HepG2 (cell line): ENCODE measurements around the gene SEC11A. TPM values are rescaled to one million over a fixed set of nuclear protein-coding genes. Genes with fewer than 3 reads are reported as not detected.

Experiments used
- GFI1 ChIP-seq: sonication (generic); formaldehyde crosslinking; IDR thresholded peaks from 2 replicates; pipeline ENCODE4 v1.5.0; 2020; ENCODE audit warnings: missing genetic modification reagents, mild to moderate bottlenecking, borderline replicate concordance
- HOXA3 ChIP-seq: sonication (generic); formaldehyde crosslinking; IDR thresholded peaks from 2 replicates; pipeline ENCODE4 v1.5.0; 2020; ENCODE audit warnings: missing genetic modification reagents
- HOXA5 ChIP-seq: sonication (generic); formaldehyde crosslinking; IDR thresholded peaks from 2 replicates; pipeline ENCODE4 v1.4.0; 2020; ENCODE audit warnings: missing genetic modification reagents
- MIER2 ChIP-seq: IDR thresholded peaks from 2 replicates; pipeline ENCODE4 v1.6.1; 2016; ENCODE audit warnings: missing biosample characterization, missing genetic modification reagents
- MLLT10 ChIP-seq: sonication (generic); formaldehyde crosslinking; IDR thresholded peaks from 2 replicates; pipeline ENCODE4 v1.4.0; 2020; ENCODE audit warnings: missing genetic modification reagents
- SUZ12 ChIP-seq: fragments of 150-350 bp; IDR thresholded peaks from 2 replicates; pipeline ENCODE4 v1.6.1; 2014; ENCODE audit warnings: low read depth, low read length
- TGIF2 ChIP-seq: IDR thresholded peaks from 2 replicates; pipeline ENCODE4 v1.6.1; 2016; ENCODE audit warnings: control low read depth, missing compliant biosample characterization
- TSC22D2 ChIP-seq: sonication (generic); formaldehyde crosslinking; IDR thresholded peaks from 2 replicates; pipeline ENCODE4 v1.5.1; 2020; ENCODE audit warnings: missing genetic modification reagents, mild to moderate bottlenecking, borderline replicate concordance
- ZFP62 ChIP-seq: sonication (generic); formaldehyde crosslinking; IDR thresholded peaks from 2 replicates; pipeline ENCODE4 v1.4.0; 2020; ENCODE audit warnings: missing genetic modification reagents
- ZNF251 ChIP-seq: sonication (generic); formaldehyde crosslinking; IDR thresholded peaks from 2 replicates; pipeline ENCODE4 v1.9.0; 2021; ENCODE audit warnings: mild to moderate bottlenecking, missing genetic modification reagents
- ZNF253 ChIP-seq: sonication (generic); formaldehyde crosslinking; IDR thresholded peaks from 2 replicates; pipeline ENCODE4 v1.8.0; 2022; ENCODE audit warnings: mild to moderate bottlenecking, missing genetic modification reagents, borderline replicate concordance
- ZNF263 ChIP-seq: sonication (generic); formaldehyde crosslinking; IDR thresholded peaks from 2 replicates; pipeline ENCODE4 v1.4.0; 2020; ENCODE audit warnings: missing genetic modification reagents
- ZNF563 ChIP-seq: sonication (generic); formaldehyde crosslinking; IDR thresholded peaks from 2 replicates; pipeline ENCODE4 v1.8.0; 2022; ENCODE audit warnings: mild to moderate bottlenecking, moderate library complexity, missing genetic modification reagents
- ZNF572 ChIP-seq: sonication (generic); formaldehyde crosslinking; IDR thresholded peaks from 2 replicates; pipeline ENCODE4 v1.5.1; 2020; ENCODE audit warnings: mild to moderate bottlenecking, missing genetic modification reagents
- ZNF605 ChIP-seq: sonication (generic); formaldehyde crosslinking; IDR thresholded peaks from 2 replicates; pipeline ENCODE4 v1.8.0; 2022; ENCODE audit warnings: mild to moderate bottlenecking, missing genetic modification reagents
- ZNF75D ChIP-seq: sonication (generic); formaldehyde crosslinking; IDR thresholded peaks from 2 replicates; pipeline ENCODE4 v1.8.1; 2023; ENCODE audit warnings: missing genetic modification reagents, mild to moderate bottlenecking, borderline replicate concordance
- ZNF782 ChIP-seq: sonication (generic); formaldehyde crosslinking; IDR thresholded peaks from 2 replicates; pipeline ENCODE4 v1.4.0; 2020; ENCODE audit warnings: missing genetic modification reagents, mild to moderate bottlenecking, borderline replicate concordance
- ZNF790 ChIP-seq: sonication (generic); formaldehyde crosslinking; IDR thresholded peaks from 2 replicates; pipeline ENCODE4 v1.8.0; 2022; ENCODE audit warnings: missing genetic modification reagents, mild to moderate bottlenecking, borderline replicate concordance
- ZSCAN31 ChIP-seq: sonication (generic); formaldehyde crosslinking; IDR thresholded peaks from 2 replicates; pipeline ENCODE4 v1.5.0; 2020; ENCODE audit warnings: low read depth, mild to moderate bottlenecking, missing genetic modification reagents
- ZSCAN9 ChIP-seq: IDR thresholded peaks from 2 replicates; pipeline ENCODE4 v1.6.1; 2016; ENCODE audit warnings: borderline replicate concordance
- polyA plus RNA-seq, 8 experiments: library from polyadenylated mRNA; depleted of rRNA in 3 of 8; stranded (reverse) in 7 of 8; unstranded in 1 of 8; fragments of >200 nt; fragmentation: Illumina TruSeq in 4 of 8; extraction: Trizol in 4 of 8; gene quantifications; 2 replicates each; pipeline versions ENCODE4 v1.2.1 to v1.2.3, GENCODE V29; 2011 to 2016; ENCODE audit warnings: low read depth in 4 of 8, missing spikeins in 1 of 8, mixed read lengths in 1 of 8; ENCODE audit not compliant: insufficient read depth in 1 of 8
- total RNA-seq, 5 experiments: library from RNA; depleted of rRNA; stranded (reverse); fragments of >200 nt; fragmentation: Illumina TruSeq; extraction: Trizol; gene quantifications; 2 replicates each; pipeline ENCODE4 v1.2.3, GENCODE V29; 2016; ENCODE audit warnings: low read depth in 1 of 5
- TF ChIP-seq, protein P1 (sequence below): sonication (generic); formaldehyde crosslinking; IDR thresholded peaks from 2 replicates; pipeline ENCODE4 v1.5.0; 2020; ENCODE audit warnings: missing genetic modification reagents
- TF ChIP-seq, protein P2 (sequence below): sonication (generic); formaldehyde crosslinking; IDR thresholded peaks from 2 replicates; pipeline ENCODE4 v1.4.0; 2020; ENCODE audit warnings: missing genetic modification reagents
- TF ChIP-seq, protein P3 (sequence below): sonication (generic); formaldehyde crosslinking; IDR thresholded peaks from 2 replicates; pipeline ENCODE4 v1.4.0; 2020; ENCODE audit warnings: missing genetic modification reagents
- TF ChIP-seq, protein P4 (sequence below): IDR thresholded peaks from 2 replicates; pipeline ENCODE4 v1.6.1; 2018; ENCODE audit warnings: missing genetic modification reagents
- TF ChIP-seq, protein P5 (sequence below): sonication (generic); formaldehyde crosslinking; IDR thresholded peaks from 2 replicates; pipeline ENCODE4 v1.5.0; 2020; ENCODE audit warnings: missing genetic modification reagents

SEC11A gene
- total and polyA plus RNA-seq, 2 of the 13 experiments (the other 11 are each of a cell fraction or from before 2014, with no cell fraction given) = 141 to 230 TPM

DNA sequence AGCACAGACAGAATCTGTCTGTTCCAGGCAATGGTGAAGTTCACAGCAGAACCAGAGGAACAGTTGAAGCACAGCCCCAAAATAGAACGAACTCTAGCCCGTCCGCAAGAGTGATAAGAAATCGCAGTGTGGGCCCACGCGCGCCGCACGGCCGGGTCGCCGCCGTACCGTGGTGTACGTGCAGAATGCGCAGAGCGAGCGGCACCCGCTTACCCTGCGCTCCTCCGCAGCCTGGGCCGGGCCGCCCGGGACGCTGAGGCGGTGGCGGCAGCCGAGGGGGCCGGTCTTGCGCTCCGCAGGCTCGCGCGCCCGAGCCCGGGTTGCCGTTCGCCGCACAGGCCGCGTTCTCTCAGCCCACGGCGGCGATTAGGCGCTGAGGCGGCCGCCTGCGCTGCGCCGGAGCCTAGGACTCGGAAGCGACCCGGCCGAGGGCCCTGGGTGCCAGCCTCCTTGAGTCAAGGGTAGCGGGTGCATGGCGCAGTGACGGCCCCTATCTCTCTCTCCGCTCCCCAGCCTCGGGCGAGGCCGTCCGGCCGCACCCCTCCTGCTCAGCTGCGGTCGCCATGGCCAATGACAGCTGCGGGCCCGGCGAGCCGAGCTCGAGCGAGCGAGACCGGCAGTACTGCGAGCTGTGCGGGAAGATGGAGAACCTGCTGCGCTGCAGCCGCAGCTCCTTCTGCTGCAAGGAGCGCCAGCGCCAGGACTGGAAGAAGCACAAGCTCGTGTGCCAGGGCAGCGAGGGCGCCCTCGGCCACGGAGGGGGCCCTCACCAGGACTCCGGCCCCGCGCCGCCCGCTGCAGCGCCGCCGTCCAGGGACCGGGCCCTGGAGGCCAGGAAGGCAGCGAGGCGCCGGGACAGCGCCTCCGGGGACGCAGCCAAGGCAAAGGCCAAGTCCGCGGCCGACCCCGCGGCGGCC, 82.4 kb downstream of the SEC11A start (continued):
- TF ChIP-seq MIER2 (CRISPR knock-in tag) = no peak
- TF ChIP-seq, protein P1, sequence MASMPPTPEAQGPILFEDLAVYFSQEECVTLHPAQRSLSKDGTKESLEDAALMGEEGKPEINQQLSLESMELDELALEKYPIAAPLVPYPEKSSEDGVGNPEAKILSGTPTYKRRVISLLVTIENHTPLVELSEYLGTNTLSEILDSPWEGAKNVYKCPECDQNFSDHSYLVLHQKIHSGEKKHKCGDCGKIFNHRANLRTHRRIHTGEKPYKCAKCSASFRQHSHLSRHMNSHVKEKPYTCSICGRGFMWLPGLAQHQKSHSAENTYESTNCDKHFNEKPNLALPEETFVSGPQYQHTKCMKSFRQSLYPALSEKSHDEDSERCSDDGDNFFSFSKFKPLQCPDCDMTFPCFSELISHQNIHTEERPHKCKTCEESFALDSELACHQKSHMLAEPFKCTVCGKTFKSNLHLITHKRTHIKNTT (CRISPR knock-in tag) = no peak
- TF ChIP-seq ZSCAN9 (CRISPR knock-in tag) = peak; percentile 21; the same call in 1 of the 2 replicates
- no peak for TF ChIP-seq ZNF251 (CRISPR knock-in tag)
- TF ChIP-seq ZNF75D (CRISPR knock-in tag) = no peak
- no peak for TF ChIP-seq ZNF572 (CRISPR knock-in tag)
- peak; percentile 43; the same call in 1 of the 2 replicates for TF ChIP-seq HOXA5 (CRISPR knock-in tag)
- TF ChIP-seq, protein P2, sequence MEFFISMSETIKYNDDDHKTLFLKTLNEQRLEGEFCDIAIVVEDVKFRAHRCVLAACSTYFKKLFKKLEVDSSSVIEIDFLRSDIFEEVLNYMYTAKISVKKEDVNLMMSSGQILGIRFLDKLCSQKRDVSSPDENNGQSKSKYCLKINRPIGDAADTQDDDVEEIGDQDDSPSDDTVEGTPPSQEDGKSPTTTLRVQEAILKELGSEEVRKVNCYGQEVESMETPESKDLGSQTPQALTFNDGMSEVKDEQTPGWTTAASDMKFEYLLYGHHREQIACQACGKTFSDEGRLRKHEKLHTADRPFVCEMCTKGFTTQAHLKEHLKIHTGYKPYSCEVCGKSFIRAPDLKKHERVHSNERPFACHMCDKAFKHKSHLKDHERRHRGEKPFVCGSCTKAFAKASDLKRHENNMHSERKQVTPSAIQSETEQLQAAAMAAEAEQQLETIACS (CRISPR knock-in tag) = peak; percentile 44; the same call in 1 of the 2 replicates
- TF ChIP-seq HOXA3 (CRISPR knock-in tag) = peak; percentile 58
- TF ChIP-seq, protein P3, sequence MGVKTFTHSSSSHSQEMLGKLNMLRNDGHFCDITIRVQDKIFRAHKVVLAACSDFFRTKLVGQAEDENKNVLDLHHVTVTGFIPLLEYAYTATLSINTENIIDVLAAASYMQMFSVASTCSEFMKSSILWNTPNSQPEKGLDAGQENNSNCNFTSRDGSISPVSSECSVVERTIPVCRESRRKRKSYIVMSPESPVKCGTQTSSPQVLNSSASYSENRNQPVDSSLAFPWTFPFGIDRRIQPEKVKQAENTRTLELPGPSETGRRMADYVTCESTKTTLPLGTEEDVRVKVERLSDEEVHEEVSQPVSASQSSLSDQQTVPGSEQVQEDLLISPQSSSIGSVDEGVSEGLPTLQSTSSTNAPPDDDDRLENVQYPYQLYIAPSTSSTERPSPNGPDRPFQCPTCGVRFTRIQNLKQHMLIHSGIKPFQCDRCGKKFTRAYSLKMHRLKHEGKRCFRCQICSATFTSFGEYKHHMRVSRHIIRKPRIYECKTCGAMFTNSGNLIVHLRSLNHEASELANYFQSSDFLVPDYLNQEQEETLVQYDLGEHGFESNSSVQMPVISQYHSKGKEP (CRISPR knock-in tag) = no peak
- TF ChIP-seq ZNF790 (CRISPR knock-in tag) = peak; percentile 34; the same call in 1 of the 2 replicates
- TF ChIP-seq, protein P4, sequence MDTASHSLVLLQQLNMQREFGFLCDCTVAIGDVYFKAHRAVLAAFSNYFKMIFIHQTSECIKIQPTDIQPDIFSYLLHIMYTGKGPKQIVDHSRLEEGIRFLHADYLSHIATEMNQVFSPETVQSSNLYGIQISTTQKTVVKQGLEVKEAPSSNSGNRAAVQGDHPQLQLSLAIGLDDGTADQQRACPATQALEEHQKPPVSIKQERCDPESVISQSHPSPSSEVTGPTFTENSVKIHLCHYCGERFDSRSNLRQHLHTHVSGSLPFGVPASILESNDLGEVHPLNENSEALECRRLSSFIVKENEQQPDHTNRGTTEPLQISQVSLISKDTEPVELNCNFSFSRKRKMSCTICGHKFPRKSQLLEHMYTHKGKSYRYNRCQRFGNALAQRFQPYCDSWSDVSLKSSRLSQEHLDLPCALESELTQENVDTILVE (CRISPR knock-in tag) = no peak; the same call in 1 of the 2 replicates
- TF ChIP-seq ZNF782 (CRISPR knock-in tag) = no peak
- TF ChIP-seq GFI1 = peak; percentile 45; the same call in 1 of the 2 replicates
- TF ChIP-seq TGIF2 (CRISPR knock-in tag) = peak; percentile 61; the same call in 1 of the 2 replicates
- TF ChIP-seq ZNF263 (CRISPR knock-in tag) = peak; percentile 17; the same call in 1 of the 2 replicates
- no peak for TF ChIP-seq MLLT10 (CRISPR knock-in tag)
- TF ChIP-seq ZNF605 (CRISPR knock-in tag) = 0 out of 2 replicates have a peak, but pooled peaks have one; percentile 25
- no peak for TF ChIP-seq TSC22D2 (CRISPR knock-in tag)
- peak; percentile 62; the same call in 1 of the 2 replicates for TF ChIP-seq ZNF563 (CRISPR knock-in tag)
- 0 out of 2 replicates have a peak, but pooled peaks have one; percentile 33 for TF ChIP-seq ZFP62 (CRISPR knock-in tag)
- TF ChIP-seq, protein P5, sequence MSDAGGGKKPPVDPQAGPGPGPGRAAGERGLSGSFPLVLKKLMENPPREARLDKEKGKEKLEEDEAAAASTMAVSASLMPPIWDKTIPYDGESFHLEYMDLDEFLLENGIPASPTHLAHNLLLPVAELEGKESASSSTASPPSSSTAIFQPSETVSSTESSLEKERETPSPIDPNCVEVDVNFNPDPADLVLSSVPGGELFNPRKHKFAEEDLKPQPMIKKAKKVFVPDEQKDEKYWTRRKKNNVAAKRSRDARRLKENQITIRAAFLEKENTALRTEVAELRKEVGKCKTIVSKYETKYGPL (CRISPR knock-in tag) = no peak
- no peak for TF ChIP-seq SUZ12
- no peak for TF ChIP-seq ZNF253 (CRISPR knock-in tag)
- 0 out of 2 replicates have a peak, but pooled peaks have one; percentile 38 for TF ChIP-seq ZSCAN31
